Measurements from ENCODE around the gene SLX4.

- TF ChIP-seq POLR2A (IDR thresholded peaks at IDR 0.05) (no peak), POLR2AphosphoS5 (IDR thresholded peaks at IDR 0.05) (no peak), EP300 (IDR thresholded peaks at IDR 0.05) (no peak)
- TF ChIP-seq, protein P1, sequence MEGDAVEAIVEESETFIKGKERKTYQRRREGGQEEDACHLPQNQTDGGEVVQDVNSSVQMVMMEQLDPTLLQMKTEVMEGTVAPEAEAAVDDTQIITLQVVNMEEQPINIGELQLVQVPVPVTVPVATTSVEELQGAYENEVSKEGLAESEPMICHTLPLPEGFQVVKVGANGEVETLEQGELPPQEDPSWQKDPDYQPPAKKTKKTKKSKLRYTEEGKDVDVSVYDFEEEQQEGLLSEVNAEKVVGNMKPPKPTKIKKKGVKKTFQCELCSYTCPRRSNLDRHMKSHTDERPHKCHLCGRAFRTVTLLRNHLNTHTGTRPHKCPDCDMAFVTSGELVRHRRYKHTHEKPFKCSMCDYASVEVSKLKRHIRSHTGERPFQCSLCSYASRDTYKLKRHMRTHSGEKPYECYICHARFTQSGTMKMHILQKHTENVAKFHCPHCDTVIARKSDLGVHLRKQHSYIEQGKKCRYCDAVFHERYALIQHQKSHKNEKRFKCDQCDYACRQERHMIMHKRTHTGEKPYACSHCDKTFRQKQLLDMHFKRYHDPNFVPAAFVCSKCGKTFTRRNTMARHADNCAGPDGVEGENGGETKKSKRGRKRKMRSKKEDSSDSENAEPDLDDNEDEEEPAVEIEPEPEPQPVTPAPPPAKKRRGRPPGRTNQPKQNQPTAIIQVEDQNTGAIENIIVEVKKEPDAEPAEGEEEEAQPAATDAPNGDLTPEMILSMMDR (IDR thresholded peaks at IDR 0.05) = no peak
Measured at GRCh38 chr16:3534126-3534525, 77.3 kb downstream of the SLX4 start.

All from gastroesophageal sphincter (tissue), 3 donors.